Glutamatergic neuron (in vitro differentiated cells): Measurements from ENCODE around the gene RAI1. TPM values are rescaled to one million over a fixed set of nuclear protein-coding genes. Genes with fewer than 3 reads are reported as not detected.
A peak's percentile ranks its signal among the peaks of the same experiment; 100 is the strongest.

Experiments used
- DNase-seq: peaks from one replicate; pipeline ENCODE4 v3.0.0; 2022
- H3K27ac Mint-ChIP-seq: one replicate; pipeline ENCODE4 v1.8.0; 2020; ENCODE audit warnings: mild to moderate bottlenecking, mixed read lengths, inconsistent platforms; ENCODE audit not compliant: unreplicated experiment
- H3K27me3 Mint-ChIP-seq: one replicate; pipeline ENCODE4 v1.8.0; 2020; ENCODE audit warnings: mild to moderate bottlenecking, moderate library complexity, mixed read lengths, inconsistent platforms; ENCODE audit not compliant: unreplicated experiment
- H3K36me3 Mint-ChIP-seq: one replicate; pipeline ENCODE4 v1.8.0; 2020; ENCODE audit warnings: mild to moderate bottlenecking, mixed read lengths, inconsistent platforms; ENCODE audit not compliant: unreplicated experiment
- H3K4me1 Mint-ChIP-seq: one replicate; pipeline ENCODE4 v1.8.0; 2020; ENCODE audit warnings: mild to moderate bottlenecking, low read depth, mixed read lengths, inconsistent platforms; ENCODE audit not compliant: unreplicated experiment
- H3K4me3 Mint-ChIP-seq: one replicate; pipeline ENCODE4 v1.8.0; 2020; ENCODE audit warnings: mild to moderate bottlenecking, mixed read lengths, inconsistent platforms; ENCODE audit not compliant: unreplicated experiment
- H3K9me3 Mint-ChIP-seq: one replicate; pipeline ENCODE4 v1.8.0; 2020; ENCODE audit warnings: mild to moderate bottlenecking, moderate library complexity, mixed read lengths, inconsistent platforms; ENCODE audit not compliant: unreplicated experiment
- total RNA-seq: library from RNA; stranded (reverse); fragmentation: NEBNext Ultra II Directional; extraction: Animal tissue kit (Norgen Biotek cat#: 25700); gene quantifications from one replicate; pipeline ENCODE4 v1.2.1, GENCODE V29; 2021; ENCODE audit not compliant: unreplicated experiment
- TF ChIP-seq, protein P1 (sequence below): fragments of 200-600 bp; sonication (generic); IDR thresholded peaks from one replicate; pipeline ENCODE4 v1.5.0; 2021; ENCODE audit not compliant: partially characterized antibody, unreplicated experiment

The RAI1 gene
- total RNA-seq, 1 donor from 2014 or later, result 70.2 TPM

GRCh38 chr17:17661134-17661533 is 20.1 kb upstream of the RAI1 start:
- peaks cover 6% of the 10 kb centered on the region for H3K9me3 Mint-ChIP-seq
- peaks cover 17% of the 10 kb centered on the region for H3K4me1 Mint-ChIP-seq
- no peak overlapping the region for H3K27ac Mint-ChIP-seq
- peaks cover 2% of the 10 kb centered on the region for H3K27me3 Mint-ChIP-seq
- DNase-seq, result no peak
- TF ChIP-seq, protein P1, sequence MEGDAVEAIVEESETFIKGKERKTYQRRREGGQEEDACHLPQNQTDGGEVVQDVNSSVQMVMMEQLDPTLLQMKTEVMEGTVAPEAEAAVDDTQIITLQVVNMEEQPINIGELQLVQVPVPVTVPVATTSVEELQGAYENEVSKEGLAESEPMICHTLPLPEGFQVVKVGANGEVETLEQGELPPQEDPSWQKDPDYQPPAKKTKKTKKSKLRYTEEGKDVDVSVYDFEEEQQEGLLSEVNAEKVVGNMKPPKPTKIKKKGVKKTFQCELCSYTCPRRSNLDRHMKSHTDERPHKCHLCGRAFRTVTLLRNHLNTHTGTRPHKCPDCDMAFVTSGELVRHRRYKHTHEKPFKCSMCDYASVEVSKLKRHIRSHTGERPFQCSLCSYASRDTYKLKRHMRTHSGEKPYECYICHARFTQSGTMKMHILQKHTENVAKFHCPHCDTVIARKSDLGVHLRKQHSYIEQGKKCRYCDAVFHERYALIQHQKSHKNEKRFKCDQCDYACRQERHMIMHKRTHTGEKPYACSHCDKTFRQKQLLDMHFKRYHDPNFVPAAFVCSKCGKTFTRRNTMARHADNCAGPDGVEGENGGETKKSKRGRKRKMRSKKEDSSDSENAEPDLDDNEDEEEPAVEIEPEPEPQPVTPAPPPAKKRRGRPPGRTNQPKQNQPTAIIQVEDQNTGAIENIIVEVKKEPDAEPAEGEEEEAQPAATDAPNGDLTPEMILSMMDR, result no peak
- no peak overlapping the region for H3K4me3 Mint-ChIP-seq
- peaks cover 18% of the 10 kb centered on the region for H3K36me3 Mint-ChIP-seq

DNA sequence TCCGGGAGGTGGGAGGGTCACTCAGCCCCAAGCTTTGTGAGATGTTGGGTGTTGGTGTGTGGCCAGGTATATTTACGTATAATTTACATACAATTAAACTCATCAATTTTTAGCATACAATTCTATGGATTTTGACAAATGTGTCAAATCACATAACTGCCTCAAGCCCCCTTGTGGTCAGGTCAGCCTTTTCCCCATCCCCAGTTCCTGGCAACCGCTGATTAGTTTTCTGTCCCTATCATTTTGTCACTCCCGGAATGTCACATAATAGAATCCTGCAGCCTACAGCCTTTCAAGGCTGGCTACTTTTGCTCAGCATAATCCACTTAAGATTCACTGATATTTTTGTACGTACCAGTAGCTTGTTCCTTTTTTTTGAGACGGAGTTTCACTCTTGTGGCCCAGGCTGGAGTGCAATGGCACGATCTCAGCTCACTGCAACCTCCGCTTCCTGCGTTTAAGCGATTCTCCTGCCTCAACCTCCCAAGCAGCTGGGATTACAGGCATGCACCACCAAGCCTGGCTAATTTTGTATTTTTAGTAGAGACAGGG is 19.3 kb upstream of the RAI1 start:
- Mint-ChIP-seq H3K4me1 (peaks cover 19% of the 10 kb centered on the region), H3K27ac (no peak overlapping the region)

GRCh38 chr17:17663160-17664063 is 17.8 kb upstream of the RAI1 start:
- peaks cover 22% of the 10 kb centered on the region for H3K4me1 Mint-ChIP-seq
- peak; percentile 81 for DNase-seq
- H3K9me3 Mint-ChIP-seq, result peaks cover 9% of the 10 kb centered on the region
- TF ChIP-seq, protein P1, result no peak
- peaks cover 13% of the 10 kb centered on the region for H3K36me3 Mint-ChIP-seq
- H3K4me3 Mint-ChIP-seq, result peak overlapping the region; percentile 27
- H3K27ac Mint-ChIP-seq, result peak overlapping the region; percentile 56
- peaks cover 2% of the 10 kb centered on the region for H3K27me3 Mint-ChIP-seq

More for the DNA sequence above, 19.3 kb upstream of the RAI1 start:
- Mint-ChIP-seq H3K36me3 (peaks cover 18% of the 10 kb centered on the region), H3K9me3 (peaks cover 6% of the 10 kb centered on the region), H3K4me3 (no peak overlapping the region), H3K27me3 (peaks cover 2% of the 10 kb centered on the region)
- DNase-seq, result no peak
- TF ChIP-seq, protein P1, result peak; percentile 54

DNA sequence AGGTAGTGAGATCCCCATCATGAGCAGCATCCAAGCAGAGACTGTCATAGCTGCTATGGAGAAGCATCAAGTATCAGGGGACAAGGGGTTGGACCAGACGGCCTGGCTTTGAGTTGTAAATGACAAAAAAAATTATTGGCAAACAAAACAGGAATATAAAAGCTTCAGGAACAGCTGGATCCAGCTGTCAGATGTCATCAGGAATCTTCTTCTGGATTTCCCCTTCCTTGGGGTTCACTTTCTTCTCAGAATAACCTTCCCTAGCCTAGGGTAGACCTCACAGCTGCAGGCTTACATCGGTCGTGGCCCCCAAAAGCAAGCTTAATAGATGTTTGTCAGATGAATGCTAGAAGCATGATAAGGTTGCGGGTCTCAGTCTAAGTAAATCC is 17.2 kb upstream of the RAI1 start:
- peak overlapping the region; percentile 48 for H3K27ac Mint-ChIP-seq
- peaks cover 23% of the 10 kb centered on the region for H3K4me1 Mint-ChIP-seq
- H3K27me3 Mint-ChIP-seq, result peaks cover 5% of the 10 kb centered on the region
- H3K4me3 Mint-ChIP-seq, result no peak overlapping the region
- TF ChIP-seq, protein P1, result no peak
- H3K36me3 Mint-ChIP-seq, result peaks cover 12% of the 10 kb centered on the region
- H3K9me3 Mint-ChIP-seq, result peaks cover 11% of the 10 kb centered on the region
- no peak for DNase-seq

- Mint-ChIP-seq H3K27ac (no peak overlapping the region), H3K9me3 (peaks cover 14% of the 10 kb centered on the region), H3K27me3 (peaks cover 12% of the 10 kb centered on the region), H3K36me3 (peaks cover 4% of the 10 kb centered on the region), H3K4me3 (no peak overlapping the region), H3K4me1 (peaks cover 33% of the 10 kb centered on the region)
- DNase-seq, result no peak
- TF ChIP-seq, protein P1, result no peak
These were observed 16.0 kb upstream of the RAI1 start for GRCh38 chr17:17665255-17665654.
